Activated effector memory CD4-positive, alpha-beta T cell treated with anti-CD3 and anti-CD28 coated beads, Interleukin-2, amount 50 U/mL, for 16 hours (primary cell): Measurements from ENCODE around the gene PSAT1.
"Not testable (repeated sequence)": the region's sequence is repeated elsewhere in the genome, so short reads cannot be mapped to it uniquely, and the experiment has no call there.

Experiments used
- DNase-seq: peaks from one replicate; pipeline ENCODE4 v3.0.0-alpha.2; 2020

PSAT1 gene

DNA sequence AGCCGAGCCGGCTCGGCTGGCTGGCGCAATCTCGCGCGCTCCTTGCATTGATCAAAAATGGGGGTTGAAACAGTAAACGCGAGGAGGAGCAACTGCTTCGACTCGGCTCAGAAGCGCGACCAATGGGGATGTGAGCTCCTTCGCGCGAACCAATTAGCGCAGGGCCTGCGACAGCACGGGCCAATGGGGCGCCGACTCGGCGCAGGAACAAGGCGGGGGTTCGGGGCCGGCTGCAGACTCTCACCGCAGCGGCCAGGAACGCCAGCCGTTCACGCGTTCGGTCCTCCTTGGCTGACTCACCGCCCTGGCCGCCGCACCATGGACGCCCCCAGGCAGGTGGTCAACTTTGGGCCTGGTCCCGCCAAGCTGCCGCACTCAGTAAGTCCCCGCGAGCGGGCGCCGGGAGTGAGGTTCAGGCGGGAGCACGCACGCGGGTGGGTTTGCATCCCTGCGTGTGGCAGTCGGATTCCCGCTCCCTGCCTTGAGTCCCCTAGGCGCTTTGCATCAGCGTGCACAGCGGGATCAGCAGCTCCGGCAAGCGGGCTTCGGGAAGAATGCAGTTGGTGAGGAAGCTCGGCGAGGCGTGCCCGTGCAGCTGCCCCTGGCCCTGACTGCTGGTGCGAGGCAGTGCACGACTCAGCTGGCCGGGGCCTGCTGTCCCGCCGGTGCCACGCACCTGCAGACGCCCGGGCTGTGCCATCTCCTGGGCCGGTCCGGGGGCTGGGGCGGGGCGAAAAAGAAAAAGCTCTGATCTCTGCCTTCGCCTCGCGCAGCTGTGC, at the start of gene PSAT1:
PSAT1 (plus strand) TSS at position 233 of the 779 bp plus-strand sequence; CDS start at position 319, 86 bp downstream.
- peak; percentile 97 for DNase-seq

DNA sequence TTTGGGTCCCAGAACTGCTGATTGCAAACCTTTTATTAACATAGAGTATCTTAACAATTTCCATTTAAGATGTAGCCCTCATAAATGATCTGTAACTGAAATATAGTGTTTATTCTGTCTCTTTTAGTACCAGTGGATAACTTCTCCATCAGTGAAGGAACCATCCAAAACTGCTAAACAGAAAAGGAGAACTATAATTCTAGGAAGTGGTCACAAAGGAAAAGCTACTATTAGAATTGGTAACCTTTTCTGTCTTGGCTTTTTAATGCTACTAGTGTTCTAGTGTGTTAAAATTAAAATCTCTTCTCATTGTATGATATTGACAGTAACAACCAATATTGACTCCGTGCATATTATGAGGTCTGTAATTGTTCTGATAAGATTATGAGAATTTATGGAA, 48.3 kb upstream of the PSAT1 start:
- no peak for DNase-seq

DNA sequence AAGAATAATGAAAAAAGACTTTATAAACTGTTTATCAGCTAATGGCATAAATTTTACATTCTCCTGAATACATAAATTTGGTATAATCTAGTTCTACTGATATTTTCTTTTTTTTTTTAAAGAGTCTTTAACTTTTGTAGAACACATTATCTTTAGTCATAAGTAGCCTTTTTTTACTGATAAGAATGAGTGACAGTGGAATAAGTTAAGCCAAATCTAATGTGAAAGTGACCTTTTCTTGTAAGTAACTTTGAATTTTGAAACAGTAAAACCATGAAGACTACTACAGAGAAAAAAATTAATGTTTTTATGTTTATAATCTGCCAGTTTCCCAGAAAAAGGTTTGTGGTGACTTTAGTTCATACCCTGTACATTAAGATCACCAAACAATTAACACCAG, 47.4 kb upstream of the PSAT1 start:
- DNase-seq, result no peak

DNA sequence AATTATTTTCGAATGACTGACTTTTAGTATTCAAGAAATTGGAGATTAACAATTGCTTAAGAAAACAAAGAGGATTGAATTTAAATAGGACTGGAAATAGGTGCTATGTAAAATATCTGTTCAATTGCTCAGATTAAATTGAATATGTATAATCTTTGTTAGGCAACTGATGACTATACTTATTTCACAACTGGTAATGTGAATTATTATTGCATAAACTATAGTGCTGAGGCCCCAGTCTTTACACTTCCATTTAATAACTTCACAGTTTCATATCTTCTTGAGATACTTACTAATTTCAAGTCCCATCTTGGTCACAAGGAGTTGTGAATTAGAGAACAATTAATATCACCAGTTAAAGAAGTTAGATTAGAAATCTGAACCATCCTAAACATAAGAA, 44.3 kb upstream of the PSAT1 start:
- DNase-seq, result no peak

DNA sequence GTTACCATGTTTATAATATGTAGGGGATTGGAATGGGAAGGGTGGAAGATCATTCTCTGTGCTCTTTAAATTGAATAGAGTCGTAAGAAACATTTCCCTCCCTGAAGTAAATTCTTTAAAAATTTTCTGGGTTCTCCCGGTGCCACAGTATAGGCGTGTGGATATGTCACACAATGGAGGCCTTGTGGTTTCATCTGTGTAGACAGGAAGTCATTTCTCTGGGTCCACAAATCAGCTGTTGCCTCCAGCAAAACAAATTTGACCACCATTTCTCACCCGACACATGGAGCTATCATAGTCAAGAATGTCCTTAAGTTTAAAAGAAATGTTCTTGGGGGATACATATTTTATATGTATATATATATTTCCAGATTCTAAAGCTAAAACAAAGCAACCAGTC, 43.6 kb upstream of the PSAT1 start:
- DNase-seq, result no peak

DNA sequence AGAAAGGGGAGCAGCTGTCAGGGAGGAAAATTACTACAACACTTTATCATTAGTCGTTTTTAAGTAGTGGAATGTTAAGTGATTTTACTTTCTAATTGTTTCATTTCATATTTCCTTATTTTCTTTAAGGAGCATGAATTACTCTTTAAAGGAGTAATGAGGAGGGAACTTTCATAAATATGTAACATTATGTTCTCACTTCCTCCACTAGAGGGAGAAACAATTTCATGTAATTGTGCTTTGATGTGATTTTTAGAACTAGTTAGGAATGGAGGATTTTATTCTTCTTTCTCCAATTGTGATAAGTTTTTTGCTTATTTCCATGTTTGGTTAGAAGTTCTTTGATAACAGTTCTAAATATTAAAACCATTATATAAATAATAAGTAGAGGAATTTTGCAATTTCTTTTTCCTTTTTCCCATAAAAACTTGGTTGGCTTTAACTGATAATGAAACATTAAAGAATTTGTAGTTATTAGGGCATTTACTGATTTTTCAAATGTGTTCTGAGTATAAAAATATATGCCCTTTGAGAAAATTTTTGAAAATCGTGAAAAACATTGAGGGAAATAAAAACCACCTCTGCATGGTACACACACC, 35.4 kb upstream of the PSAT1 start:
- DNase-seq, result no peak

DNA sequence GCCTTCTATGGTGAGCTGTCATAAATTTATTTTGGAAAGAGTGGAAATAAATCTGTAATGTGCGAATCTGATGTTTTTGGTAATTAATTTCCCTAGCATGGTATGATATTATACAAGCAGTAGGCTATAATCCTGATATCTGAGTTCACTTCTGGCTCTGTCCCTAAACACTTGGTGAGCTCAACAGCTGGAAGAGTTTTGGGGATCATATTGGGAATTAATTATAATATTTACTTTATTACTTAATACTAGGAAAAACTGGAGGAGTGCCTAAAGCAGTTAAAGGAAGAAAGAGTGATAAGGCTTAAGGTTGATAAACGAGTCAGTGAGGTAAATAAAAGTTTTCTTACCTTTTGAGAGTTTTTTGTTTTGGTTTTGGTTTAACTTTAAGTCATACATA, 34.3 kb upstream of the PSAT1 start:
- DNase-seq, result no peak

DNA sequence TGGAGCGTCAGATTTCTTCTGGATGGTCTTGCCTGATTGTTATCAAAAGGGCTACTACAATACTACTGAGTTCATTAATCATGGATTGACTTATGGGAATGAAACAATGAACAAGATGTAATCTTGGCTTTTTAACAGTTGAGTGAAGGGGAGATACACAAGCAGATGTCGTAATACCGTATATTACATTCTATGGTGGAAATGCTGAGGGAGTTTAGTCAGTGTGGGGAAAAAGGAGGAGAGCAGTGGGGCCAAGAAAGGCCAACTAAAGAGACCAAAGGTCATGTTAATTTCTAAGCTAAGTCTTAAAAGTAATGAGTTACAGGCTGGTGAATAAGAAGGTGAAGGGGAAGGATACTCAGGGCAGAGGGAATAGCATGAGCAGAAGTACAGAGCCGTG, 29.0 kb upstream of the PSAT1 start:
- DNase-seq, result no peak

DNA sequence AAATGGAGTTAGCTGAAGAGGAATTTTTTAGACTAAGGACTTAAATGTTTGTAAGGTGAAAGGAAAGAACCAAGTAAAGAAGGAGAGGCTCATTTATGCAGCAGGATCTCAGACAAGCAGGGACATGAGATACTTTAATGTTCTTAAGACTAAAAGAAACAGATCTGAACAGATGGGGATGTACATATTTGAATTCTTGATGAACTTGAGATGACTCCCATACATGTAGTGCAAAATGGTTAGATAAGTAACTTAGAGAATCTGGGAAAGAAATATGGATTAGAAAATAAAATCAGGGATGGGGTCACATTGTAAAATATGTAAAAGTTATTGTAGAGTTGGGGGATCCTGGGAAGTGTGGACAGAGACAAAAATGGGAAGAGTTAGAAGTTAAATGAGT, 27.1 kb upstream of the PSAT1 start:
- DNase-seq, result no peak

DNA sequence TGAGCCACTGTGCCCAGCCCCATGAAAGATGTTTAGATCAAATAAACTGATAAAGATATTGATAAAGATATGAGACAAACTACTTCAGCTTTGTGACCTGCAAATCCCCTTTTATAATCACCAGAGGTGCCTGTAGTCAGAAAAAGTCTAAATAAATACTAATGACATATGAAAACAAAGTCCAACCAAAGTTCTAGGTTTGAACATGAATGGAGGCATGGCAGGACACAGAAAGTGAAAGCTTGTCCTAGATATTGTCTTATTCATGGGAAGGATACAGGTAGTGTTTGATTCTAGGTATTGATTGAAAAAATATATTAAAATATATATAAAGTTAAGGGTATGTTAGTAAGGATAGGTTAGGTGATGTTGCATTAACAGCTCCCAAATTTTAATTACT, 24.6 kb upstream of the PSAT1 start:
- DNase-seq, result no peak

DNA sequence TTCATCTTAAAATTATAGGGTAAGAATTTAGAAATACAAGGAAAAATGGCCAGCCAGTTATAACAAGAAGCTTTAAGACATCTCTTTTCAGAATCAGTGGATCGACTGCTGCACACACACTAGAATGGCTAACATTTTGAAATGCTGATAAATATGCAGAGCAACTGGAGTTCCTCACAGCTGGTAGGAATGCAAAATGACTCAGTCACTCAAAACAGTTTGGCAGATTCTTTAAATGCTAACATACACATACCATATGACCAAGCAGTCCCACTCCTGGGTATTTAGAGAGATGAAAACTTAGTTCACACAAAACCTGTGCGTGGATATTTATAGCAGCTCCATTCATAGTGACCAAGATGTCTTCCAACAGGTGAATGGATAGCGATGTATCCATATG, 23.2 kb upstream of the PSAT1 start:
- no peak for DNase-seq

DNA sequence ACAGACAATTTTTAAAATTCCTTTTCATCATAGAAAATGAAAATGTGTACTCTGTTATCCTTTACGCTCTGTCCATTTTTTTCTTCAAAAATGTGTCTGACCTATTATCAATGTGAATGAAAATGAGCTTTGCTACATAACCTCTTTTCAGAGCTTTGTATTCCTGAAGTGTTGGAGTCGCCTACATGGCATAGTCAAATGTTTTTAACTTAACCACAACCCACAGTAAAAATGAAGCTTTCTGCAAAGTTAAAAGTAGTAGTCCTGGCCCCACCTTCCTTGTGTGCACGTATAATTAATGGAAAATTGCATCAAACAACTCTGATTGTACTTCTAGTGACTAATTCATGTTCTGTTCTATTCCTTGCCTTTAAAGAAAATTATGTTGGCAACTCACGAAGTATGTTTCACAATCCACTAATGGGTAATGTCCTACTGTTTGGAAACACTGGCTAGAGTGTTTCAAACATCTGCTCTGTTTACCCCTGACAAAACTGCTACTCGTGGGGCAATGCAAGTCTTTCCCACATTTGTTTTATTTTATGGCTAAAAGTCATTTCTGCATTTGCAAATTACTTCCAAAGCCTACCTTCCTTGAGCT, 18.6 kb upstream of the PSAT1 start:
- no peak for DNase-seq

DNA sequence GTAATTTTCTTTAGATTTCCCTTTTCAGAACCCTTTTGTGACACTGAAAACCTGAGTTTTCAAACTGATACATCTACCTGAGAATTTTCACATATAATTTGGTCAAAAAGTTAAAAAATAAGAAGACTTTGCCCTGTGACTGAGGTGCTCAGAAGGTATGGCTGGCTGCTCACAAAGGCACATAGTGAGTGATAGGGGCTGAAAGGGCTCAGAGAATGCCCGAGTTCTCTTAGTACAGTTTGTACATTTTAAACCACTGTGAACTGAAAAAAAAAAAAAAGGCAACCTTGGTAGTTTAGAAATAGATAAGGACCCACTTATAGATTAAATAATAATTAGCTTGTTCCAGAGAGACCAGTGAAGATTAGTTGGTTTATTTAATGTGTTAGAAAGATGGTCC, 18.1 kb upstream of the PSAT1 start:
- no peak for DNase-seq

DNA sequence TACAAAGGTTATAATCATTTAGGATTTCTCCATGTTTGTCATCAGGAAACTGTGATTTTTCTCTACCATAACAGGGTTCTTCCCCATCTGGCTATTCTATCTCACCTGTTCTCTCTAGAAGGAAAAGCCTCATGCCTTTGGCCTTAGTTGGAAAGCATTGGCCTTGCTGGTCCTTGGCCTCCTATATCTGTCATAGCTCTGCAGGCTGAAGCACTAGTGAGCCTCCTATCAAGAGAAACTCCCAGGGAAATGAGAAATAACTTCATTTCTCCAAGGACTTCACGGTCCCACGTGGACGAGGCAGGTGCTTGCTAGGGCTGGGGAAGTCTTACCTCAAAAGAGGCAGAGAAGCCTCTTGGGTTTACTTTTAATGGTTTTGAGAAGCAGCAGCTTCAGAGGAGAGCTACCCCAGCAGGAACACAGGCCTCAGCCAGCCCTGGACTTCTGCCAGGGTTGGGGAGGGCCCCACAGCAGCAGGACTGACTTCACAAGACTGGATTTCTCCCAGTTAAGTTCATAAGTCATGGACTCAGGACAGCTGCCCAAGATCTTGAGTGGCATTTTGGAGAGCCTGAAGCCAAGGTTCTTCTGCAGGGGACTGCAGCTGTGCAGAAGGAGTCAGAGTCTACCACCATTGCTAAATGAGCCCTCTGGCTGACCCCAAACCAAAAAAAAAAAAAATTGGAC, 15.8 kb upstream of the PSAT1 start:
- DNase-seq, result no peak

DNA sequence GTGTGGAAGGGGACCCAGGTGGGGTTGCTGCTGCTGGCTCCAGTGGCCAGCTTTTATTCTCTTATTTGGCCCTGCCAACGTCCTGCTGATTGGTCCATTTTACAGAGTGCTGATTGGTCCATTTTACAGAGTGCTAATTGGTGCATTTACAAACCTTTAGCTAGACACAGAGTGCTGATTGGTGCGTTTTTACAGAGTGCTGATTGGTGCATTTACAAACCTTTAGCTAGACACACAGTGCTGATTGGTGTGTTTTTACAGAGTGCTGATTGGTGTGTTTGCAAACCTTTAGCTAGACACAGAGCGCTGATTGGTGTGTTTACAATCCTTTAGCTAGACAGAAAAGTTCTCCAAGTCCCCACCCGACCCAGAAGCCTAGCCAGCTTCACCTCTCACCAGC, 12.7 kb upstream of the PSAT1 start:
- not testable (repeated sequence) for DNase-seq

DNA sequence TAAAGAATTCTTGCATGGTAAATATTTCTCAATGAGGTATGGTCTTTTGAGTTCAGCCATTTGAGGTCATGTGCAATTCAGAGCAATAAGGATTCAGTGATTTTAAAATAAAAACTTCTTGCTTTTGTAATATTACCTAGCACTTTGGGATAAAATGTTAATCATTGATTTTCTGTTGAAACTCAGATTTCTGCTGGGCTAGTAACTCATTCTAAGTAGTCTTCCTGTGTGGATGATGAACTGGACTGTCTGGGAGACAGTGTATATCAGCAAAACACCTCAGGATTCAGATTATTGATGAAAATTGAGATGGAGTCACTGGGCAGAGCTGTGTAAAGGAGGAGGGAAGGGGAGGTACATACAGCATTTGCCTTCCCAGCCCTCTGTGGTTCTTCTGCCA, 10.8 kb upstream of the PSAT1 start:
- no peak for DNase-seq

DNA sequence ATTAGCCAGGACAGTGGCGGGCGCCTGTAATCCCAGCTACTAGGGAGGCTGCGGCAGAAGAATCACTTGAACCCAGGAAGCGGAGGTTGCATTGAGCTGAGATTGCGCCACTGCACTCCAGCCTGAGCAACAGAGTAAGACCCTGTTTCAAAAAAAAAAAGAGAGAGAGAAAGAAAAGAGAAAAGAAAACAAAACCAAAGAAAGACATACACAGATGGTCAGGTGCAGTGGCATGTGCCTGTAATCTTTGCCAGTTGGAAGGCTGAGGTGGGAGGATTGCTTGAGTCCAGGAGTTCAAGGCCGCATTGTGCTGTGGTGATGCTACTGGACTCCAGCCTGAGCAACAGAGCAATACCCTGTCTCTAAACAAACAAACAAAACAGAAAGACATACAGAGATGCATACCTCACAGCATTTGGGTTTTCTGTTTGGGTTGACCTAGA, 10.0 kb upstream of the PSAT1 start:
- DNase-seq, result no peak

DNA sequence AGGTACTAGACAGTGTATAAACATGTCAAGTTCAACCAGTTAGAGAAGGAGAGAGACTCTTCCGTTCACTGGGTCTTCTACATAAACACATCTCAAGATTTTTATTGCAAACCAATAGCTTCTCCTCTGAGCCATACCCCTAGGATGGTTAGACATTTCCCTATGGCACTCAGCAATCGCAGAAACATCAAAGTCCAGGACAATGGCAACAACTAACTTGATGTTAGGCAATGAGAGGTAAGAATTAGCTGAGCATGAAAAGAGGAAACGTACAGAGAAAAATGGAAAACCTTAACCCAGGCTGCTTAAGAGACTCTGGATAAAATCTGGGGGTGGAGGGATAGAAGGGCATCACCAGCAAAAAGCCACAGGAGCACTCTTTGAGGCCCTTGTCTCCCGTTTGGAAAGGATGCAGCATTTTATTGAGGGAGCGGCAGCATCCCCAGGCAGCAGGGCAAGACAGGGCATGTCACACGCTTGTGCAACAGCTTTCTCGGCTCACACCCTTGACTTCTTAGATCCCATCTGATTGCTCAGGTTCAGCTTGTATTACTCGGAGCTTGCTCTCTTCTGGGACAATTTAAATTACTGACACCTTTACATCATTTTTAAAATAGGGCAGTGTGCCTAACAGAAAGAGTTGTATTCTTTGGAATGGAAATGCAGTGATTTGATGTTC, 8.6 kb upstream of the PSAT1 start:
- DNase-seq, result no peak

DNA sequence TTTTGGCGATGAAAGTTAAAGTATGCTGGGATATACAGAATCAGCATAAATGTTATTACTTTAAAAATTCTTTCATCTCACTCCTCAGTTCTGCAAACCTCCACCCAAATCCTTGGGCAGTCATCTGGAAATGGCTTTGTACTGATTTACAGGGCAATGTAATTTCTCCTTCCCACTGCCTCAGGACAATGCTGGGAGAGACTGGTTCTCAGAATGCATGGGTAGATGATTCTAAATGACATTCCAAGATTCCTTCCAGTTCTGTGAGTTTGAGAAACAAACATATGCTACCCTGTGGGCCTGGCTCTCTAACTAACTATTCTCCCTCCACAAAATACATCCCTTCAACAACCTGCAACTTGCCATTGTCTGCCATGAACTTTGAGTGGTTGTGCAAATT, 7.5 kb upstream of the PSAT1 start:
- no peak for DNase-seq

DNA sequence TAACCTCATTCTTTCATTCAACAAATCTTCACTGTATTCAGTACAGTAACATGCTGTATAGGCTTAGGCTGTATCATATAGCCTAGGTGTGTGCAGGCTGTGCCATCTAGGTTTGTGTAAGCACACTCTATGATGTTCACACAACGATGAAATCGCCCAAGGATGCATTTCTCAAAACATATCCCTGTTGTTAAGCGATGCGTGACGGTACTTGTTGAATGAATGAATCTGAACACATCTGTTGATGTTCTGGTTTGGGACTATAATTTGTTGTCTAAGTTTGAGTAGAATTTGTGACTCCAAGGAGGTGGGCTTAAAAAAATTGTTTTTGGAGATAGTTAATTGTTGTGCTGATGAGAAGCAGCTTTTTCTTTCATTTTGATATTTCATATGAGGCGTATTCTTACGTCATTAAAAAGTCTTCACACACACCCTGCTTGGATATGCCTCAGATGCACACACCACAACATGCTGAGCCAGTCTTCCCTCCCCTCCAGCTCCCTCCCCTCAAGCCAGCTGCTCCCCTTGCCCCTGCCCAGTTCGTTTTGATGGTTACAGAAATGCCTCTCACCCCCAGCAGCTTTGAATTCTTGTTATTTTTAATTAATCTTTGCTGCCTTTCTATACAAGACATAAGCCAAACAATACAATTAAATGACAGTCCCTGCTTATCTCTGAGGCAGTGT, 5.5 kb upstream of the PSAT1 start:
- DNase-seq, result no peak

DNA sequence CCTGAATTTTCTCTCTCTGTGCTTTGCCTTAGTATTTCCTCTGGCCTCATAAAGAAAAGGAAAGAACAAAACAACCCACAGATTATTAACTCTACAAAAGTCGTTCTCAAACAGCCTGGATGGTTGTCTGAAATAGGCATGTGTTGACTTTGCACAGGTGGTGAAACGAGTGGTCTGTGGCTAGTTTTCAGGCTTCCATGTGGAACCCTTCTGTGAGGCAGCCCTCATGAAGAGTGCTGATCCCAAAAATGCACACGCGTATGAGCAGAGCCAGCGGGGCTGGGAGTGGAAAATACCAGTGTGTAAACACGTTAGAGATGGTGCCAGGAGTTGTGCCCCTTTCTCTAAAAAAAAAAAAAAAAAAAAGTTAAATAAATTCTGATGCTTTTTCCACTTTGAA, 4.9 kb upstream of the PSAT1 start:
- no peak for DNase-seq

DNA sequence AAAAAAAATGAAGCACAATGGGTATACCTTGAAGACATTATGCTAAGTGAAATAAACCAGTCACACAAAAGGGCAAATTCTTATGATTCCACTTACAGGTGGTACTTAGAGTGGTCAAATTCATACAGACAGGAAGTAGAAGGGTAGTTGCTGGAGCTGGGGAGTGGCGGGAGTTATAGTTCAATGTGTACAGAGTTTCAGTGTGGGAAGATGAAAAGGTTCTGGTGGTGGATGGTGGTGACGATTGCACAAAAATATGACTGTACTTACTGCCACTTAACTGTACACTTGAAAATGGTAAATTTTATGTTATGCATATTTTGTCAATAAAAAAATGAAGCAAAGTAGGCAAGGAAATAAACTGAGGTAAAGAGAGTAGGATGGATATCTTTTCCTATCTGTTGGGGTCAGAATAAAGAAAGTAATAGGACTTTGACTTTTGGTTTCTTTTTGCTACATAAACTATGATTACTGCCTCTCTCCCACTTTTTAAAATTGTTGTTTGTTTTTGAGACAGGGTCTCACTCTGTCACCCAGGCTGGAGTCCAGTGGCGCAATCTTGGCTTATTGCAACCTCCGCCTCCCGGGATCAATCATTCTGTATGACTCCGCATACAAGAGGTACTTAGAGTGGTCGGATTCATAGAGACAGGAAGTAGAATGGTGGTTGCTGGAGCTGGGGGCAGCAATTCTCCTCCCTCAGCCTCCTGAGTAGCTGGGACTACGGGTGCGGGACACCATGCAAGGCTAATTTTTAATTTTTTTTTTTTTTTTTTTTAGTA, 4.0 kb upstream of the PSAT1 start:
- DNase-seq, result no peak
